ENCODE measurements around the gene SIGLEC14.

- TF ChIP-seq RNF2 (IDR thresholded peaks at IDR 0.05; ENCODE audit: borderline replicate concordance, low read depth), result no peak
- TF ChIP-seq CHD2 (IDR thresholded peaks at IDR 0.05; ENCODE audit: low read length, partially characterized antibody), result no peak
These were observed 17.0 kb upstream of the SIGLEC14 start for GRCh38 chr19:51663650-51664049.
